Coronary artery (tissue), 2 donors: ENCODE data around the gene ZNF792.

ENCODE experiments used
- DNase-seq: peaks from one replicate; pipeline ENCODE4 v3.0.0-alpha.2; 2017; ENCODE audit warnings: low spot score
- H3K27ac ChIP-seq, 2 donors: fragments of 200-600 bp; sonication (generic); one replicate each; pipeline ENCODE4 v1.5.1; 2016 to 2019
- H3K4me3 ChIP-seq: fragments of 200-600 bp; sonication (generic); 2 replicates; pipeline ENCODE4 v1.5.1; 2016; ENCODE audit warnings: mild to moderate bottlenecking, moderate library complexity
- CTCF ChIP-seq: fragments of 200-600 bp; sonication (generic); IDR thresholded peaks from one replicate; pipeline ENCODE4 v1.5.1; 2019; ENCODE audit warnings: antibody characterized with exemption

ZNF792 gene

GRCh38 chr19:34960103-34960805 is 3.8 kb downstream of the ZNF792 start:
- DNase-seq: no peak
- H3K27ac ChIP-seq: no peak overlapping the region
- H3K4me3 ChIP-seq: no peak overlapping the region
- TF ChIP-seq CTCF: no peak

- Histone ChIP-seq H3K27ac (no peak overlapping the region), H3K4me3 (peak overlapping the region; percentile 41)
- no peak for TF ChIP-seq CTCF
- no peak for DNase-seq
Observed at GRCh38 chr19:34959021-34959420, 5.0 kb downstream of the ZNF792 start.

GRCh38 chr19:34957830-34958751 is 5.9 kb downstream of the ZNF792 start:
- no peak for TF ChIP-seq CTCF
- no peak overlapping the region for H3K27ac ChIP-seq
- H3K4me3 ChIP-seq: peak overlapping the region; percentile 19
- no peak for DNase-seq

- no peak for TF ChIP-seq CTCF
- H3K4me3 ChIP-seq: no peak overlapping the region
Observed at GRCh38 chr19:34953092-34953491, 10.9 kb downstream of the ZNF792 start.

GRCh38 chr19:34943861-34944573 is 20.0 kb downstream of the ZNF792 start:
- TF ChIP-seq CTCF: no peak
- DNase-seq: no peak
- H3K4me3 ChIP-seq: no peak overlapping the region
- H3K27ac ChIP-seq: no peak overlapping the region

More at GRCh38 chr19:34953092-34953491, 10.9 kb downstream of the ZNF792 start:
- H3K27ac ChIP-seq: no peak overlapping the region
- DNase-seq: no peak

GRCh38 chr19:34938886-34939285 is 25.1 kb downstream of the ZNF792 start:
- no peak overlapping the region for H3K27ac ChIP-seq
- TF ChIP-seq CTCF: no peak
- no peak for DNase-seq
- H3K4me3 ChIP-seq: no peak overlapping the region
